Hindlimb muscle (tissue), 1 donor: Measurements from ENCODE around the gene CNTFR. TPM values are rescaled to one million over a fixed set of nuclear protein-coding genes. Genes with fewer than 3 reads are reported as not detected.
A peak's percentile ranks its signal among the peaks of the same experiment; 100 is the strongest.

ENCODE experiments used
- DNase-seq: peaks from one replicate; pipeline ENCODE4 v3.0.0-alpha.2; 2013
- polyA plus RNA-seq: library from polyadenylated mRNA; unstranded; fragments of 120-200 nt; gene quantifications from one replicate; pipeline ENCODE4 v1.2.1, GENCODE V29; 2013; ENCODE audit not compliant: insufficient read length

Gene CNTFR
- polyA plus RNA-seq, 1 donor, result 53.8 TPM

GRCh38 chr9:34588671-34589635, 571 bp downstream of the CNTFR start:
- DNase-seq, result no peak

GRCh38 chr9:34587271-34587670, 2.3 kb downstream of the CNTFR start:
- no peak for DNase-seq

- DNase-seq, result no peak
These were observed 3.4 kb downstream of the CNTFR start for GRCh38 chr9:34585946-34586669.

- DNase-seq, result no peak
These were observed 4.6 kb downstream of the CNTFR start for GRCh38 chr9:34584970-34585369.

GRCh38 chr9:34582787-34583186, 6.7 kb downstream of the CNTFR start:
- DNase-seq, result no peak

- no peak for DNase-seq
These were observed 8.2 kb downstream of the CNTFR start for GRCh38 chr9:34581318-34581717.

GRCh38 chr9:34580358-34580757, 9.2 kb downstream of the CNTFR start:
- DNase-seq, result no peak

- no peak for DNase-seq
These were observed 9.7 kb downstream of the CNTFR start for GRCh38 chr9:34579808-34580163.

GRCh38 chr9:34579104-34579807, 10.3 kb downstream of the CNTFR start:
- DNase-seq, result no peak

GRCh38 chr9:34578241-34579103, 11.1 kb downstream of the CNTFR start:
- peak; percentile 73 for DNase-seq

- DNase-seq, result peak; percentile 86
These were observed 11.9 kb downstream of the CNTFR start for GRCh38 chr9:34577400-34578240.

GRCh38 chr9:34576597-34577399, 12.7 kb downstream of the CNTFR start:
- DNase-seq, result no peak

GRCh38 chr9:34575862-34576596, 13.5 kb downstream of the CNTFR start:
- DNase-seq, result no peak

- no peak for DNase-seq
These were observed 14.3 kb downstream of the CNTFR start for GRCh38 chr9:34575241-34575640.

- DNase-seq, result no peak
These were observed 15.0 kb downstream of the CNTFR start for GRCh38 chr9:34574571-34574970.

- no peak for DNase-seq
These were observed 15.8 kb downstream of the CNTFR start for GRCh38 chr9:34573599-34574325.

- DNase-seq, result no peak
These were observed 16.9 kb downstream of the CNTFR start for GRCh38 chr9:34572628-34573027.

GRCh38 chr9:34572092-34572491, 17.4 kb downstream of the CNTFR start:
- no peak for DNase-seq

GRCh38 chr9:34571481-34571810, 18.1 kb downstream of the CNTFR start:
- no peak for DNase-seq
